Gastrocnemius medialis (tissue), 4 donors: ENCODE results near the gene VDAC1.
"Not testable (repeated sequence)": the region's sequence is repeated elsewhere in the genome, so short reads cannot be mapped to it uniquely, and the experiment has no call there.

Experiments
- CTCF ChIP-seq, 5 experiments: fragments of 450-650 bp in 3 of 5; fragments of 200-600 bp in 2 of 5; sonication (generic) in 2 of 5; IDR thresholded peaks in 4 of 5; conservative IDR thresholded peaks in 1 of 5; 1 replicate in 4 of 5; 2 replicates in 1 of 5; pipeline ENCODE4 v1.5.1; 2016 to 2019; ENCODE audit warnings: antibody characterized with exemption in 5 of 5, mild to moderate bottlenecking in 3 of 5, moderate library complexity in 3 of 5
- POLR2A ChIP-seq, 2 donors: fragments of 450-650 bp; IDR thresholded peaks; one replicate each; pipeline ENCODE4 v1.6.1; 2017; ENCODE audit warnings: antibody characterized with exemption in 2 of 2, mild to moderate bottlenecking in 2 of 2, moderate library complexity in 2 of 2

DNA sequence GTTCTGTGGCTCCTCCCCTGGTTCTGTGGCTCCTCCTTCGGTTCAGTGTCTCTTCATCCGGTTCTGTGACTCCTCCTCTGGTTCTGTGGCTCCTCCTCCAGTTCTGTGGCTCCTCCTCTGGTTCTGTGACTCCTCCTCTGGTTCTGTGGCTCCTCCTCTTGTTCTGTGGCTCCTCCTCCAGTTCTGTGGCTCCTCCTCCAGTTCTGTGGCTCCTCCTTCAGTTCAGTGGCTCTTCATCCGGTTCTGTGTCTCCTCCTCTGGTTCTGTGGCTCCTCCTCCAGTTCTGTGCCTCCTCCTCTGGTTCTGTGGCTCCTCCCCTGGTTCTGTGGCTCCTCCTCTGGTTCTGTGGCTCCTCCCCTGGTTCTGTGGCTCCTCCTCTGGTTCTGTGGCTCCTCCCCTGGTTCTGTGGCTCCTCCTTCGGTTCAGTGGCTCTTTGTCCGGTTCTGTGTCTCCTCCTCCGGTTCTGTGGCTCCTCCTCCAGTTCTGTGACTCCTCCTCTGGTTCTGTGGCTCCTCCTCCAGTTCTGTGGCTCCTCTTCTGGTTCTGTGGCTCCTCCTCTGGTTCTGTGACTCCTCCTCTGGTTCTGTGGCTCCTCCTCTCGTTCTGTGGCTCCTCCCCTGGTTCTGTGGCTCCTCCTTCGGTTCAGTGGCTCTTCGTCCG lies 68.7 kb downstream of the VDAC1 start:
- TF ChIP-seq POLR2A (IDR thresholded peaks at IDR 0.05); CTCF (IDR thresholded peaks at IDR 0.05 in 4 of 5, conservative IDR thresholded peaks at IDR 0.05 in 1 of 5): not testable (repeated sequence)
